Esophagus squamous epithelium (tissue), 5 donors: Measurements from ENCODE around the gene ZNF609. TPM values are rescaled to one million over a fixed set of nuclear protein-coding genes. Genes with fewer than 3 reads are reported as not detected.

Source experiments
- DNase-seq: peaks from one replicate; lab custom pipeline; 2025; lab: John Stamatoyannopoulos, UW
- H3K27ac ChIP-seq, 4 donors: fragments of 200-600 bp; sonication (generic); one replicate each; pipeline ENCODE4 v1.5.1; 2016 to 2019; ENCODE audit warnings: mild to moderate bottlenecking in 1 of 4
- H3K27me3 ChIP-seq, 4 donors: fragments of 200-600 bp; sonication (generic); 1 replicate in 3 of 4; 2 replicates in 1 of 4; pipeline versions ENCODE4 v1.5.1 to v1.6.0; 2017 to 2021; ENCODE audit warnings: antibody characterized with exemption in 1 of 4
- H3K36me3 ChIP-seq, 3 donors: fragments of 200-600 bp; sonication (generic); one replicate each; pipeline ENCODE4 v1.5.1; 2016 to 2019
- H3K4me1 ChIP-seq, 3 donors: fragments of 200-600 bp; sonication (generic); one replicate each; pipeline ENCODE4 v1.5.1; 2017 to 2019
- H3K4me3 ChIP-seq, 4 donors: fragments of 200-600 bp; sonication (generic); 1 replicate in 3 of 4; 2 replicates in 1 of 4; pipeline ENCODE4 v1.5.1; 2016 to 2019; ENCODE audit warnings: mild to moderate bottlenecking in 2 of 4, moderate library complexity in 1 of 4
- H3K9me3 ChIP-seq, 3 donors: fragments of 200-600 bp; sonication (generic); one replicate each; pipeline ENCODE4 v1.5.1; 2016 to 2019
- POLR2A ChIP-seq, 4 donors: fragments of 450-650 bp; IDR thresholded peaks; one replicate each; pipeline ENCODE4 v1.6.1; 2017; ENCODE audit warnings: antibody characterized with exemption in 4 of 4, mild to moderate bottlenecking in 4 of 4, moderate library complexity in 3 of 4
- WGBS, 2 donors: methylation state at CpG; one replicate each; pipeline ENCODE4 v1.1.5; 2018; 5-methylcytosine and 5-hydroxymethylcytosine counted together
- intact Hi-C: fragments of 100-400 bp; cut with DNase I; formaldehyde crosslinking; loops from one replicate; pipeline ENCODE4 v1.15.0; 2022
- total RNA-seq, 4 donors: library from RNA; depleted of rRNA; stranded (reverse); fragments of >200 nt; gene quantifications; one replicate each; pipeline ENCODE4 v1.1.0, GENCODE V29; 2016
- TF ChIP-seq, protein P1 (sequence below), 6 experiments: fragments of 450-650 bp in 4 of 6; fragments of 200-600 bp in 2 of 6; sonication (generic) in 2 of 6; IDR thresholded peaks; one replicate each; pipeline ENCODE4 v1.5.1; 2016 to 2019; ENCODE audit warnings: antibody characterized with exemption in 6 of 6, mild to moderate bottlenecking in 4 of 6, moderate library complexity in 4 of 6
- donor health status: DM: yes; HTN: yes; CAD: no.

Gene ZNF609
- total RNA-seq, 4 donors from 2014 or later = 10.2 to 25.2 (median 13.8) TPM

DNA sequence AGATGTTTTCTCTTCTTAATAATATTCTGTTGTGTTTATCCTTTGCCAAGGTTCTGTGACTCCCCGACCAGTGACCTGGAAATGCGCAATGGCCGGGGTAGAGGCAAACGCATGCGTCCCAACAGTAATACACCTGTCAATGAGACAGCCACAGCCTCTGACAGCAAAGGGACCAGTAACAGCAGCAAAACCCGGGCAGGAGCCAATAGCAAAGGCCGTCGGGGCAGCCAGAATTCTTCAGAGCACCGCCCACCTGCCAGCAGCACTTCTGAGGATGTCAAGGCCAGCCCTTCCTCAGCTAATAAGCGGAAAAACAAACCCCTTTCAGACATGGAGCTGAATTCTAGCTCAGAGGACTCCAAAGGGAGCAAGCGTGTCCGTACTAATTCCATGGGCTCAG, 213.5 kb downstream of the ZNF609 start:
- WGBS, 2 donors = 83 to 94% methylated on average over 7 to 12 of the region's 12 CpGs

GRCh38 chr15:64678126-64678819, 217.9 kb downstream of the ZNF609 start:
- H3K27me3 ChIP-seq = no peaks in the 10 kb centered on the region
- H3K36me3 ChIP-seq = peaks cover 12 to 95% (median 20%) of the 10 kb centered on the region in 3 donors
- H3K9me3 ChIP-seq = no peaks in the 10 kb centered on the region
- H3K4me1 ChIP-seq = no peaks in the 10 kb centered on the region
- H3K27ac ChIP-seq = no peak overlapping the region
- no peak overlapping the region for H3K4me3 ChIP-seq
- WGBS, 2 donors = 77 to 87% methylated on average over 14 of the region's 14 CpGs
- no peak for DNase-seq
- no peak for TF ChIP-seq POLR2A (IDR thresholded peaks at IDR 0.05)
- TF ChIP-seq, protein P1, sequence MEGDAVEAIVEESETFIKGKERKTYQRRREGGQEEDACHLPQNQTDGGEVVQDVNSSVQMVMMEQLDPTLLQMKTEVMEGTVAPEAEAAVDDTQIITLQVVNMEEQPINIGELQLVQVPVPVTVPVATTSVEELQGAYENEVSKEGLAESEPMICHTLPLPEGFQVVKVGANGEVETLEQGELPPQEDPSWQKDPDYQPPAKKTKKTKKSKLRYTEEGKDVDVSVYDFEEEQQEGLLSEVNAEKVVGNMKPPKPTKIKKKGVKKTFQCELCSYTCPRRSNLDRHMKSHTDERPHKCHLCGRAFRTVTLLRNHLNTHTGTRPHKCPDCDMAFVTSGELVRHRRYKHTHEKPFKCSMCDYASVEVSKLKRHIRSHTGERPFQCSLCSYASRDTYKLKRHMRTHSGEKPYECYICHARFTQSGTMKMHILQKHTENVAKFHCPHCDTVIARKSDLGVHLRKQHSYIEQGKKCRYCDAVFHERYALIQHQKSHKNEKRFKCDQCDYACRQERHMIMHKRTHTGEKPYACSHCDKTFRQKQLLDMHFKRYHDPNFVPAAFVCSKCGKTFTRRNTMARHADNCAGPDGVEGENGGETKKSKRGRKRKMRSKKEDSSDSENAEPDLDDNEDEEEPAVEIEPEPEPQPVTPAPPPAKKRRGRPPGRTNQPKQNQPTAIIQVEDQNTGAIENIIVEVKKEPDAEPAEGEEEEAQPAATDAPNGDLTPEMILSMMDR (IDR thresholded peaks at IDR 0.05) = no peak
- intact Hi-C loops = no loop called here

More for the DNA sequence above, 213.5 kb downstream of the ZNF609 start:
- TF ChIP-seq POLR2A (IDR thresholded peaks at IDR 0.05) = no peak
- TF ChIP-seq, protein P1 (IDR thresholded peaks at IDR 0.05) = no peak
- Histone ChIP-seq H3K4me1 (no peaks in the 10 kb centered on the region), H3K9me3 (no peaks in the 10 kb centered on the region), H3K27me3 (no peaks in the 10 kb centered on the region), H3K36me3 (peaks cover 5 to 77% (median 12%) of the 10 kb centered on the region in 3 donors), H3K27ac (no peak overlapping the region), H3K4me3 (no peak overlapping the region)
- DNase-seq = no peak
- intact Hi-C loops = no loop called here

GRCh38 chr15:64680097-64680496, 219.7 kb downstream of the ZNF609 start:
- H3K36me3 ChIP-seq = peaks cover under 1 to 99% (median 28%) of the 10 kb centered on the region in 3 donors
- no peak overlapping the region for H3K27ac ChIP-seq
- WGBS, 2 donors = 67 to 69% methylated on average over 1 of the region's 2 CpGs
- no peak for TF ChIP-seq POLR2A (IDR thresholded peaks at IDR 0.05)
- TF ChIP-seq, protein P1 (IDR thresholded peaks at IDR 0.05) = no peak
- H3K4me1 ChIP-seq = no peaks in the 10 kb centered on the region
- intact Hi-C loops = no loop called here
- H3K27me3 ChIP-seq = no peaks in the 10 kb centered on the region
- no peaks in the 10 kb centered on the region for H3K9me3 ChIP-seq
- no peak overlapping the region for H3K4me3 ChIP-seq
- DNase-seq = no peak

DNA sequence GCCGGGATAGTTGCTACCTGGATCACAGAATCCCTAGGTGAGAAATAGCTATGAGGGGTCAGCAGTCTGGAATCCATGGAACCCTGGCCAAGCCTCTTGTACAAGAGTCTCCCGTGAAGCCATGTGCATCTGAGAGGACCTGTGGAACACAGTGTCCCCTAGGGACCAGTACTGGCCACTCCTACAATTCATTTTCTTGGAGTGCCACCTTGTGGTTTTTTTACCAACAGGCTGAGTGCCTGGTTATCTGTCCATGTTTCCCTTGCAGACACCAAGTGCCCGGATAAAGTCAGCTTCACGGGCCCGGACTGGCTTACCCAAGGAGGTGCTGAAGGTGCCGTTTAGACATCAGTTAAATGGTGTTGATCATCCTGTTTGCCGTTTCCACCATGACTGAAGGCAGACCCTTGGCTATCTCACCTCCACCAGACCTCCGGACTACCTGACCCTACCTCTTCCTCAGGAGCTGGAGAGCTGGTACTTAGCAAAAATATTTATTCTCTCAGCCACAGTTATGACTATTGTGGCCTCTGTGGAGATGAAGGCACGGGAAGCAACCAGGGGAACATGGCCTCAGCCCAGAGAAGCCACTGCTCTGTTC, 221.1 kb downstream of the ZNF609 start:
- Histone ChIP-seq H3K36me3 (peaks cover 6 to 97% (median 28%) of the 10 kb centered on the region in 3 donors), H3K27me3 (no peaks in the 10 kb centered on the region), H3K27ac (no peak overlapping the region), H3K4me1 (no peaks in the 10 kb centered on the region), H3K9me3 (no peaks in the 10 kb centered on the region), H3K4me3 (no peak overlapping the region)
- TF ChIP-seq, protein P1 (IDR thresholded peaks at IDR 0.05) = peak in 5 of 6 experiments; percentile 45 to 80 (median 62)
- TF ChIP-seq POLR2A (IDR thresholded peaks at IDR 0.05) = no peak
- no peak for DNase-seq
- 49 to 67% methylated on average over 5 to 9 of the region's 9 CpGs for WGBS, 2 donors
- intact Hi-C loops = no loop called here

DNA sequence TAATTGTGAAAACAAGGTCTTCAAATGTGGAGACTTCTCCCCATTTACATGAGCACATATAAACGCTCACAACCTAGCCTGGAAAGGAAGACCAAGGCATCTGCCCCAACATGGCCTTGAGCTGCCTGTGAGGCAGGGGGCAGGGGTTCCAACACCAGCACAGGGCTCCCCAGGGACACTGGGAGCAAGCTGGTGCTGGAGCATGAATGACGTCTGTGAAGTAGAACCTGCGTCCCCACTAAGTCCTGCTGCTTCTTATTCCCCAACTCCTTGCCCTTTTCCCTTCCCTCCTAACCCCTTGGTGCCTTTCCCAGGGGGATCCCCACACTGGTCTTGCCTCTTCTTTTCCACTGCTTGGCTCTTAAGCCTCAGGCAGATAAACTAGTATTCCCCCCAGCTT, 221.9 kb downstream of the ZNF609 start:
- Histone ChIP-seq H3K27ac (no peak overlapping the region), H3K4me3 (no peak overlapping the region), H3K27me3 (no peaks in the 10 kb centered on the region), H3K4me1 (peaks cover 0 to 5% (median 0%) of the 10 kb centered on the region in 3 donors), H3K36me3 (peaks cover 6 to 98% (median 28%) of the 10 kb centered on the region in 3 donors), H3K9me3 (no peaks in the 10 kb centered on the region)
- TF ChIP-seq, protein P1 (IDR thresholded peaks at IDR 0.05) = no peak
- no peak for TF ChIP-seq POLR2A (IDR thresholded peaks at IDR 0.05)
- DNase-seq = no peak
- intact Hi-C loops = no loop called here
- 63 to 74% methylated on average over 3 of the region's 3 CpGs for WGBS, 2 donors
